NCI-H187 treated with DMSO at 0.1 percent for 48 hours (cell line): ENCODE results near the gene ATP11C.
"Not testable (repeated sequence)": the region's sequence is repeated elsewhere in the genome, so short reads cannot be mapped to it uniquely, and the experiment has no call there.

Source experiments
- DNase-seq: peaks from one replicate; lab custom pipeline; 2025; lab: John Stamatoyannopoulos, UW

Gene ATP11C

DNA sequence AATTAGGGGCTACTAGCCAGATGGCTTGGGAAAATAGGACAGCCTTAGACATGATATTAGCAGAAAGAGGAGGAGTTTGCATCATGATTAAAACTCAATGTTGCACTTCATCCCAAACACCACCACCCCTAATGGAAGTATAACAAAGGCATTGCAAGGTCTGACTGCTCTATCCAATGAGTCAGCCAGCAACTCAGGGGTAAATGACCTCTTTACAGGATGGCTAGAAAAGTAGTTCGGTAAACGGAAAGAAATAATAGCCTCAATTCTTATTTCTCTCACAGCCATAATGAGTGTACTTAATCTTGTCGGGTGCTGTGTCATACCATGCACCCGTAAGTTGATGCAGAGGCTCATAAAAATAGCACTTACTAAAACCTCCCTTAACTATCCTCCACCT lies 76.0 kb downstream of the ATP11C start:
- not testable (repeated sequence) for DNase-seq

DNA sequence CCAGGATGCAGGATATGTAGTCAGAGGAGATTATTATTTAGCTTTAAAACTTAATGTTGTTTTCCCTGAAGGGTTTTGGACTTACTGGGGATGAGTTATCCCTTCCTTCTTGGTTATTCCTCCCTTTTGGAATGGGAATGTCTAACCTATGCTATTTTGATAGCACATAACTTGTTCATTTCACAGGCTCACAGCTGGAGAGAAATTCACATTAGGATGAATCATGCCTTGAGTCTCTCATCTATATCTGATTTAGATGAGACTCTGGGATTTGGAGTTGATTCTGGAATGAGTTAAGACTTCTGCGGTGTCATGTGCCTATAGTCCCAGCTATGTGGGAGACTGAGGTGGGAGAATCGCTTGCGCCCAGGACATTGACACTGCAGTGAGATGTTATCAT lies 81.1 kb downstream of the ATP11C start:
- DNase-seq, result no peak

DNA sequence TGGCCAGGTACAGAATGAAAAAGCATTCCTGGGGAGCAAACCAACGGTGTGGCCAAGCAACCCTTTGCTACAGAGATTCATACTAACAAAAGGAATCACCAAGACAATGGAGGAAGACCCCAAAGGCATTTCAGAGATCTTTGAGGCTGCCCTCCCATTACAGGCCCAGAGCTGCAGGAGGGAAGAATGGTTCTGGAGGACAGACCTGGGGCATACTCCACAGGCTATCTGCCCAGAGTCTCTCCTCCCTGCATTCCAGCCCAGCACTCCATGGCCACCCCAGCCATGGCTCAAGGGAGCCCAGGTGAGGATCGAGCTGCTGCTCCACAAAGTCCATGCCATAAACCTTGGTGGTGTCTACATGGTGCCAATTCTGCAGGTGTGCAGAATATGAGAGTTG lies 81.9 kb downstream of the ATP11C start:
- DNase-seq, result no peak

DNA sequence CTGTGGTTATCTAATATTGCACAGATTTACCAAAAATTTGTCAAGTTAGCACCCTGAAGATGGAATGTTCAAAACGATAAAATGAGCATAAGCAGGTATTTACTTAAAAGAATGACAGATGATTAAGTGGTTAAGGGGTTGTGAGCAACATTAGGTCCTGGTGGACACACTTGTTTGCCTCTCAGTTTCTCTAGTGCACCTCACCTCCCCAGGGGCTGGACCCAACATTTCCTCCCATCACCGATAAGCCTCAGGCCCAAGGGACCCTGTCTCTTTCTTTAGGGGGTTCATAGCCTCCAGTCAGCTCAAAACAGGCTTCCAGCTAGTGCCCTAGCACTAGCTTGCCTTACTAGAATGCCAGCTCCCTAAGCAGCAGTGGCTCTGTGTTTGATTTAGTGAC lies 88.0 kb downstream of the ATP11C start:
- DNase-seq, result no peak

DNA sequence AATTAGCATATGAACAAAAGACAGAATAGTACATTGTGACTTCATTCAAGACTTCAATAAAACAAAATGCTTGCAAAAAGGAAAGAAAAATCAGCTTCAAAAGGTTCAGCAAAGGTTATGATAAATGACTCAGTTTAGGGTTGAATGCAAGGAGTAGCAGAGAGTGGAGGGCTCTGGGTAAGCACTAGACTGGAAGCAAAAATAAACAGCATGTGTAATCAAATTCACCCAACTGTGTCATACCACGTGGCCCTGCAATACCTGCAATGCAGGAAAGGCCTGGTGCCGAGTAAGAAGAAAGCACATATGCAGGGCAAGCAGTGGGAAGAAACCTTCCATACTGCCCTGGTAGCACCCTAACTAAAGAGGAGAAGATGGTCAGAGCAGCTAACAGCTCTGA lies 88.7 kb downstream of the ATP11C start:
- no peak for DNase-seq

DNA sequence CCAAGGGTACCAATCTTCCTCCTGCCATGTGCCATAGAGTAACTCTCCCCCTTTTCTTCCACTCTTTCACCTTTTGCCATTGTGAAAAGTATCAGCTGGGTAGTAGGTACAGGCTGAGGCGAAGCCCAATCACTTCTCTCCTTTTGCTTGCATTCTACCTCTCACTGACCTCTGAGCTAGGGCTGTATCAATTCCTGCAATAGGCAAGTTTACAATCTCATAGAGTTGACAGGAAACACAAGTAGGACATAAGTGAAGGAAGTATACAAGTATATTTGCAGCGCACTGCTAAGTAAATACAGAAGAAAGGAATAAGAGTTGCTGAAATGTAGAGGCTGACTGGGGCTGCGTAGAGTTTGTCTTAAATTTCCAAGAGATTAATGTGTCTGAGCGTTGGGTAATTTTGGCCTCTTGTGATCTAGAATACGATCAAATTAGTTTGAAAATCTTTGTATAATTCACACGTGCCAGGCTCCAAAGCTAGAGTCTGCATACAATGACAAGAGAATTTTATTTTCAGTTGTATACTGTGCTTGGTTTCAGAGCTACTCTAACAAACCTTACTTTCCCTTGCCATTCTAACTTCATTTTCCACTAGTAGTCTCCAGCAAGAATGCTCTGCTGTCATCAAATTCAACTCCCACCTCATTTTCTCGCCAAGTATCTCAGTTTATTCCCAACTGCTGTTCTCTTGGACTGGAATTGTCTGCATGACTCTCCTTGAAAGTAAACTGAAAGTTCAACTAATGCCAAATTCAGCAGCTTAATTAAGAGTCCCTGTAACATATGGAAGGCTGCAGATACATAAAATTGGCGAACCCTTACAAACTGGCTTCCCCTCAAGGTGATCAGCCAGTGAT lies 90.3 kb downstream of the ATP11C start:
- DNase-seq, result no peak

DNA sequence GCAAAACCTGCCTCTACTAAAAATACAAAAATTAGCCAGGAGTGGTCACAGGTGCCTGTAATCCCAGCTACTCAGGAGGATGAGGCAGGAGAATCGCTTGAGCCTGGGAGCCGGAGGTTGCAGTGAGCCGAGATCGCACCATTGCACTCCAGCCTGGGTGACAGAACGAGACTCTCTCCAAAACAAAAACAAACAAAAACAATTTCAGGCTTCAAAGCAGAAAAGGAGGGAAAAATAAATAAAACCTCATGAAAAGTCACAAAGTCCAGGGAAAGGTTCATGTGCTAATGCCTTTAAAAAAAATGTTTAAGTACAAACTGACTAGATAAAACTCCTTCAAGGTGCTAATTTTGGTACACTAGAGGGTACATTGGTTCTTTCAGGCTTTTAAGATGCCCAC lies 96.5 kb downstream of the ATP11C start:
- DNase-seq, result not testable (repeated sequence)

DNA sequence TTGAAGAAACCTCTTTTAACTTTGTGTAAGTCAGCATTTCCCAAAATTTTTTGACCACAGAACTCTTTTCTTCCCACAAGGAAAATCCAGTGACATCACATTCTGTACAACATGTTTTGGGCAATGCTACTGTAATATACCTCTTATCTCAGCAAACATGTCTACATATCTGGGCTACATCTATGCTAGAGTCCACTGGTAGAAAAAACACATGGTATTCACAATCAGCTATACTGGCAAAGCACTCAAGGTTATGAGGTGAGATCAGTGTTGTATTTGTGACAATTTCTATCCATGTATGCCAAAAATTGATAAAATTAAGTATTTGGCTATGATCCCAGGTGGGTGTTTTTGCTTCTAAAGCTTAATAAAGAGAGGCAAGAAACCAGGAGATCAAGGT lies 98.0 kb downstream of the ATP11C start:
- no peak for DNase-seq

DNA sequence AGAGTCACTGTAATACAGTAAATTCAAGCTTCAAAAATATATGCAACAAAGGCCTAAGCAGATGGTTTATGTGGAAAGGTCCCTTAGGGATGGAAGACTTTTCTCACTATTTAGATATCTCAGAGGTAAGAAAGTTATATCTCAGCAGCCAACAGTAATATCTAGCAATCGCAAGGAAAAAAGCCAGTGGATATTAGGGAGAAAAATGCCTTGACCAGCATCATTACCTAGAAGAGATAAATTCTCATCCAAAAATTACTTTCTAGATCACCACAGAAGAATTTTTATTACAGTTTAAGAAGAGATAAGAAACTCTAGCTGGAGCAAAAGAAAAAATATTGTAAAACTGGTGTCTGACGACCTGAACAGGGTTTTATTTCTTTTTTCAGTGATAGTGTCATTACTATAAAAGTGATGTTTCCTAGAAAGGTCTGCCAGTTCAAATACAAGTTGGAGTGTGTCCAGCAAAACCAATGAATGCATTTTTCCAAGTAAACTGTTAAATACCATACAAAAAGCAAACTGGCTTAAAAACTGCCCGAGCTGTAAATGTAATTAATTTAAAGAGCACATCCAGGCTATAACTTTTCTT lies 100.0 kb downstream of the ATP11C start:
- no peak for DNase-seq

DNA sequence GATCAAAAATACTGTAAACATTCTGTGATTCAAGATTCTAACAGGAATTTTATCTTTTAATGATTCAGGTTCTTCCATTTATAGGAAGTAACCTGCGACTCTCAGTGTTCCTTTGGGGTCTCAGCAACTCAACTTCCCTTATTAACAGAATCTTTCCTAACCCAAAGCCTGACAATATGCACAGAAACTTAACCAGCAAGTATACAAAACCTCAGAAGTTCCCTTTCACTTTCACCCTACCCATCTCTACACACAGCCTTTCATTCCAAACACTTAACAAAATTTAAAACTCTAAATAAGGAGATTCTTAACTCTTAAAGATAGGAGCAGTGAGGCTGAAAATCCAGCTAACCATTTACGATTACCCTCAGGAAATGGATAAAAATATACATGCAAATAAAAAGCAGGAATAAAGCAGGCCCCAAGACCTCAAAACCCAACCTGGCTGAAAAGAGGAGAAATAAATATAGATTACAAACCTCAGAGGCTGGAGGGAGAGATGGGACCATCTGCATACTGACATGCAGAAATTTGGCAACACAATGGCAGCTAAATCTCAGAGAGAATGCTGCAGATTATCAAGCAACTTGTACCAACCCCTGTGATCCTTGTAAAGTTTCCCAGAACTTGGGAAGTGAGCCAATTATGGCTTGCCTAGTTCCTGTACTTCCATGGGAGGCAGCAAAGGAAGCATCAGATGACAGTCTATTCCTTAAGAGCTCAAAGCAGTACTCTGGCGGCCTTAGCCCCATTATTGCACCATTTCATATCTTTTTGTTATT lies 101.0 kb downstream of the ATP11C start:
- DNase-seq, result no peak

DNA sequence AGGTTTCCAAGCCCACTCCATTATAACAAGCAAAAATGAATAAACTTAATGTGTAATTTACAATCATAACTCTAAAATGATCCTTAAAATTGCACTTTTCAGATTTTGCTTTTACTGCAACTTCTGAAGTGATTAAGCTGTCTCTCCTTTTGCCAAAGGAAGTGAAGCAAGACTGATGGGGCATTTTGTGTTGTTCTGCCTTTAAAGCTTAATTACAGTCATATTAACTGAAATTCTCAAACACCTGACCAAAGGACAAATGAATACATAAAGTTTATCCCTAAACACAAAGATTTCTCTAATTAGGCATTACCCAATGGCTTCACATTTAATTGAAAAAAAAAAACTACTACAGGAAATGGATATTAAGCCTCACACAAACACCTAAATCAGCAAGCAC lies 101.8 kb downstream of the ATP11C start:
- no peak for DNase-seq

DNA sequence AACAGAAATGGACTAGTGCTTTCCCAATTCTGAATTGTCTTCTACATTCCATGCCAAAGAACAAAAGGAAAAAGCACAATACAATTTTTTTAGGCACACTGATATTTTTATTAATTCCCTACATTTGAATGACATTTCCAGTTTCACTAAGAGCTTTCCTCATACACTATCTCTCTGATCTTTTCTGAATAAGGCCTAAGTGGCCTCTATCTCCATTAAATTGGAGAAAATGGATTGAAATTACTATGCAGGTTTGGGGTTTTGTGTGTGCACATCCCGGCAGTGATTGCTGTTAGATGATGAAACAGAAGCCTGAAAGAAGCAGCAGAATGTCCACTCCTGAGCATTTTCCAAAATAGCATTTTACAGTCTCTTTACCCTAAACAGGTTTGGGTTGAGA lies 104.0 kb downstream of the ATP11C start:
- no peak for DNase-seq

DNA sequence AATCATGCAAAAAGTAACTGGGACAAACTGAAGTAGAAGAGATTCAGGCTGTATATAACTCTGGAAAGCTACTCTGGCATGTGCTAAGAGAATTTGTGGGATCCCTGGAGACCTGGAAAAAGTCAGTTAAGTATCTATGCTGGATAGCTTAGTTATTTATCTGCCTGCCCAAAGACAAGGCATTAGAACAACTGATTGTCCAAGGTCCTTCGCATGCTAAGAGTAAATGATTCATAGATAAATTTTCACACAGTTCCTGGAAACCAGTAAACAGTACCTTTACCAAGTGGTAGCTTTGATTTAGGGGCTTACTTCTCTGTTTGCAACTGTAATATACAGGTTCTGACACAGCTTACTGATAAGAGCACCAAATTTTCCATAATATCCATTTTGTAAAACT lies 104.8 kb downstream of the ATP11C start:
- DNase-seq, result no peak

DNA sequence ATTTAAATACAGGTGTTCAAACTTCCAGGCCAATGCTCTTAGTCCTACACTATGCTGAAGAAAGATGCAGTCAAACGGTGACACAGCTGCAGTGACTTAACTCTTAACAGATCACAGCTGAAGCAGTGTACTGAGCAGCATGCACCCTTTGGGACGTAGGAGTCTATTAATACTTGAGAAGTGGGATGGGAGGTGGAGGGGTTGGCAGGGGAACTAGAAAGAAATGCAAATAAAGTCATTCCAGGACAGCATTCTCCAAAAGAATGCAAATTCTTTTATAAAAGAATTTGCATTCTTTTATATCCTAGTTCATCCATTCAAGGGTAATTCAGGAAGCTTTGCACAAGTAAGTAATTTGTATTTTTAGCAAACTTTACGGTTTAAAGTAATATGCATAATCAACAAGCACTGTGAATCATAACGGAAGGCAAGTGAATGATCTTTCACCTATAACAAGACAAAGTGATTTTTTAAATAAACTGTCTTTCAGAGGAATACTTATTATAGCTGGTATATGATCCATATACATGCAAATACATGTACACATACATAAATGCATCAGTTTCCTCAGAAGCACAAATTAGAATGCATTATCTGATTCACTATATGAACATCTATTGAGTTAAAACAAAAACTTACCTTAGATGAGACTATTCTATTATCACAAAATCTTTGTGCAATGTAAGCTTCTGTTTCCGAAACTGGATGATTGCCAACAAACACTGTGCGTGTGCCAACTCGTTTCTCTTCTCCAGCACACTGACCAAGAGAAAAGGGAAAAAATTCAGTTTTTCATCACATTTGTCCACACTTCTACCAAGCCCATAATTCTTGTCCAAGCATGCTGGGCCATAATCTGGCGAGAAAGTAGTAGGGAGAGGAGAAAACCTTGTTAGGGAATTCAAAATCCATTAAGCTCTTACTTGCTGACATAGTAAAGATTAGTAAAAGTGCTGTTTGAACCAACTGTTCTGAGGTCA lies 106.5 kb downstream of the ATP11C start:
- DNase-seq, result no peak

DNA sequence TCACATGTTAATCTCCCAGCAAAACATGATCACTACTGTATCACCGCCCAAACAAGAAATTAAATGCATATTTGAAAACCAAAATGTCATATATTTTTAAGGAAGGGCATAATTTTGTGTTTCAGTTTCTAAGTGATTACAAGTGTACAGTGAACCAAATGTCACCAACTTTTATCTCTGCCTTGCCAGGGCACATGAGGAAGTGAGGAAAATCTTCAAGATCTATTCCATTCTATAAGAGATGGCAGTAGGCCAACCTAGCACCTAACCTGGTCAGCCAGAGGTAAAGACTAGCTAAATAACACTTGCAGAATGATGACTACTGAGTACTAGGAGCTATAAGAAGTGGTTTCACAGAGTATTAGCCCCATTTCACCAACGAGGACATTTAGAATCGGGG lies 107.2 kb downstream of the ATP11C start:
- no peak for DNase-seq

DNA sequence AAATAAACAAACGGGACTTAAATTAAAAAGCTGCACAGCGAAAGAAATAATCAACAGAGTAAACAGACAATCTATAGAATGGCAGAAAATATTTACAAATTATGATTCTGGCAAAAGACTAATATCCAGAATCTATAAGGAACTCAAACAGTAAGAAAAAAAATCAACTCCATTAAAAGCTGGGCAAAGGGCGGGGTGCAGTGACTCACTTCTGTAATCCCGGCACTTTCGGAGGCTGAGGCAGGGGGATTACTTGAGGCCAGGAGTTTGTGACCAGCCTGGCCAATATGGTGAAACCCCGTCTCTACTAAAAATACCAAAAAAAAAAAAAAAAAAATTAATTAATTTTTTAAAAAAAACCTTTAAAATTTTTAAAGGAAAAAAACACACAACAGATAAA lies 109.0 kb downstream of the ATP11C start:
- no peak for DNase-seq

DNA sequence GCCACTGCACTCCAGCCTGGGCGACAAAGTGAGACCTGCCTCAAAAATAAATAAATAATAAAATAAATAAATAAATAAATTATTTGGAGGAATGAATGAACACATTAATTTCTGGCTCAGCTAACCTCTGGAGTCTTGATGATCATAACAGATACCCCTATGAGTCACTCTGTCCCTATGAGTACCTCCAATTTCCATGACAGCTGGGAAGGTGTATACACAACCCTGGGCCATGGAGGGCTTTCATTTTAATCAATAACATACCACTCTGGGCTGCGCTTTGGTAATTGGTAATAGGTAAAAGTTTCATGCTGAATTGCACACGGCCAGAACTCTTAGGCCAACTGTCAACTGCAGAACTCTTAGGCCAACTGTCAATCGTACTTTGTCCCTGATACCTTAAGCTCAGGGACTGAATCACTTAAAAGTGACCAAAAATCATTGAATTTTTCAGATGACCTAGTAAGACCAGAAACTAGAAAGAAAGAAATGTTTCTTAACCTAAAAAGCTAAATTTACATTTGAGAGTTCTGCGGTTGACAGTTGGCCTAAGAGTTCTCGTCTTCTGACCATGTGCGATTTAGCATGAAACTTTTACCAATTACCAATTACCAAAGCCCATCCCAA lies 112.4 kb downstream of the ATP11C start:
- no peak for DNase-seq

DNA sequence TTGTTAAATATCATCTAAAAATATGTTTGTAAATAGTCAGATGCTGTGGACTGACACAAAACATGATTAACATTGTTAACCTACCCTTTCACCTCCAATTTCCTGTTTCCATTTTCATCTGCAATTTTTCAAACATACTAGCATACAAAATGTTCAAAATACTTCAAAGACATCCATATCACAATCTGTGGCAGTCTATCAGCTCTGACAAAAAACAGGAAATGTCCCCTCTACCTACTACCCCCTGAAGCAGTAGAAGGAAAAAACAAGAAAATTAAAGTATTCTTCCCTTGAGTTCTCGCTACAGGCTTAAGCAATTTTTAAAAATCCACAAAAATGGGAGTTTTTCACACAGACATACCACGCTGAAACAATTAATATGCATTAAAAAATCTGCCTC lies 116.6 kb downstream of the ATP11C start:
- DNase-seq, result no peak

DNA sequence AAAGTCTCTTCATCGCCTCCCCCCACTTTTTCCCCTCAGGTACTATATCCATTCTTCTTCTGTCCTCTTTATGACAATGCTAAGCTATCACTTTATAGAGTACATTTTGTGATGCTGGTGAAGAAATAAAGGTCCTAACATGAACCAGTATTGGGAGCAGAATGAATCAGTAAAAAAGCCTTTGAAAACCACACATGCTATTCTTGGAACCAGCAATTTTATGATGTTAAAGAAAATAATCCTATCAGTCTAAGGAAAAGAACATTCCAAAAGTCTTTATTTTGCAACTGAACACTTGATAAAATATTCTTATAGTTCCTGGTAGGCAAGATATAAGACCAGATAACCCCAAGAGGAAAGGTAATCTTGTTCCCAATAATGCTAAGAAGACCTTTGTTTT lies 117.1 kb downstream of the ATP11C start:
- no peak for DNase-seq

DNA sequence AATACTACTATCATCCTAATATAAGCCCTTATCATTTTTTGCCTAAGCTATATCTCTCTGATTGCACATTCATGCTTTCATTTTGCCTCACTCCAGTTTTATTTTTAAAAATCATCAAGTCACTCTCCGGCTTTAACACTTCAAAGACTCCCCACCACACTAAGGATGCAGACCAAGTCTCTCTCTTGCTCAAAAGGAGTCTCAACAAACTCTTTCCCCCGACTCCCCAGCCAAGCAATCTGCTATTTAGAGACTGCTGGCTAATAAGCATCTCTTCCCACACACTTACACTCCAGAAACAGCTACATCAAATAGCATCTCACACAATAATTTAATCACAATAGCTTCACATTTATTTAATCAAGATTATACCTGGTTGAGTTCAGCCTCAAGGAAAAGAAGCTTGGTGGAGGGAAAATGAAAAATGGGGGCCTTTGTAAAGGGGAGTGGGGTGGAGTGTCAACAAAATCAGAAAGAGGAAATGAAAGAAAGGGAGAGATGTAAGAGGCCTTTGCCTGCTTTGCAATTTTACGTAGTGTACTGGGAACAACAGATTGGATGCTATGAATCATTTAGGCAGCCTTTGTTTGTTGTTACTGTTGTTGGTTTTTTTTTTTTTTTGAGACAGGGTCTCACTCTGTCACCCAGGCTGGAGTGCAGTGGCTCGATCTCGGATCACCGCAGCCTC lies 120.8 kb downstream of the ATP11C start:
- DNase-seq, result no peak

DNA sequence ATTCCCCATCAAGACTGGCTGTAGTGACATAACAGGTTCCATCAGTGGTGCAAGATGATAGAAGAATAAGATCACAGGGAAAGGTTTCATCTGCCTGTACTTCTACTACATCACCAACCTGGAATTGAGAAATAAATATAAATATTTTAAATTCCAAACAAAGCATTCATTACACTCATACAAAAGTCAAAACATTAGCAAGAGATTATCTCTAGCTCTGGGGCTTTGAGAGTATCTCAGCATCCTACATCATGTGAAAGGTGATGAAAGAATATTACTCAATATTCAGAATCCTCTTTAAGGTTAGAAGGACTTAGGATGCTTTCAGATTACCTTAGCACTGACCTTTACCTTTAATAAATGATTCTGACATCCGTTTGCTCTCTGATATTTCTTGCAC lies 128.4 kb downstream of the ATP11C start:
- no peak for DNase-seq
